ENCODE data around the gene FMNL3.
A peak's percentile ranks its signal among the peaks of the same experiment; 100 is the strongest.
"Not testable (repeated sequence)": the region's sequence is repeated elsewhere in the genome, so short reads cannot be mapped to it uniquely, and the experiment has no call there.

The FMNL3 gene

GRCh38 chr12:49626836-49627235 lies 80.4 kb downstream of the FMNL3 start:
- no peak for DNase-seq

GRCh38 chr12:49626169-49626835 lies 80.9 kb downstream of the FMNL3 start:
- DNase-seq: peak; percentile 44

- DNase-seq: no peak
These were observed 82.2 kb downstream of the FMNL3 start for GRCh38 chr12:49624921-49625577.

- DNase-seq: peak; percentile 87
These were observed 83.9 kb downstream of the FMNL3 start, which contains the start of gene PRPF40B for GRCh38 chr12:49623142-49623904. Gene PRPF40B, plus strand, starts transcription at chr12:49623561. Its CDS starts 30 bp downstream, at chr12:49623591.

GRCh38 chr12:49622501-49623141 lies 84.6 kb downstream of the FMNL3 start:
- peak; percentile 60 for DNase-seq

GRCh38 chr12:49621651-49622500 lies 85.3 kb downstream of the FMNL3 start:
- no peak for DNase-seq

GRCh38 chr12:49619286-49619685 lies 87.9 kb downstream of the FMNL3 start:
- no peak for DNase-seq

GRCh38 chr12:49618576-49618975 lies 88.6 kb downstream of the FMNL3 start:
- DNase-seq: no peak

- DNase-seq: no peak
These were observed 90.5 kb downstream of the FMNL3 start for GRCh38 chr12:49616533-49617219.

- DNase-seq: no peak
These were observed 91.5 kb downstream of the FMNL3 start for GRCh38 chr12:49615725-49616124.

- no peak for DNase-seq
These were observed 95.0 kb downstream of the FMNL3 start for GRCh38 chr12:49612210-49612609.

GRCh38 chr12:49610785-49611184 lies 96.4 kb downstream of the FMNL3 start:
- not testable (repeated sequence) for DNase-seq

- no peak for DNase-seq
These were observed 97.4 kb downstream of the FMNL3 start for GRCh38 chr12:49609875-49610154.

GRCh38 chr12:49609059-49609874 lies 97.9 kb downstream of the FMNL3 start:
- DNase-seq: no peak

- DNase-seq: not testable (repeated sequence)
These were observed 101.7 kb downstream of the FMNL3 start, which contains the start of gene FAM186B for GRCh38 chr12:49605539-49605938. Gene FAM186B, minus strand, starts transcription at chr12:49605639. Its CDS starts 162 bp downstream, at chr12:49605477.

- no peak for DNase-seq
These were observed 102.3 kb downstream of the FMNL3 start for GRCh38 chr12:49604856-49605255.

- no peak for DNase-seq
These were observed 103.5 kb downstream of the FMNL3 start for GRCh38 chr12:49603721-49604120.

GRCh38 chr12:49599961-49600360 lies 107.2 kb downstream of the FMNL3 start:
- DNase-seq: no peak

- DNase-seq: no peak
These were observed 108.7 kb downstream of the FMNL3 start for GRCh38 chr12:49598527-49598926.

GRCh38 chr12:49588721-49589516 lies 118.3 kb downstream of the FMNL3 start:
- no peak for DNase-seq

All from stimulated activated CD4-positive, alpha-beta T cell treated with anti-CD3 and anti-CD28 coated beads, Interleukin-1b, Interleukin-23, amount 100 ng/mL, for 48 hours (primary cell).